SK-N-MC (cell line): ENCODE results near the gene GRID2.

ENCODE experiments used
- DNase-seq: peaks from one replicate; pipeline ENCODE4 v3.0.0-alpha.2; 2011; ENCODE audit warnings: low read depth, low spot score
- H3K27ac ChIP-seq: fragments of 200-600 bp; sonication (generic); 2 replicates; pipeline ENCODE4 v1.5.1; 2016; ENCODE audit warnings: mixed run types
- H3K36me3 ChIP-seq: fragments of 200-600 bp; sonication (generic); 2 replicates; pipeline ENCODE4 v1.6.1; 2017; ENCODE audit warnings: antibody characterized with exemption, low read length, mixed read lengths; ENCODE audit not compliant: insufficient read depth
- H3K4me3 ChIP-seq: fragments of 200-600 bp; sonication (generic); 2 replicates; pipeline ENCODE4 v1.5.1; 2016
- H3K9ac ChIP-seq: fragments of 200-600 bp; sonication (generic); 2 replicates; pipeline ENCODE4 v1.8.0; 2017; ENCODE audit warnings: mixed run types, mixed read lengths; ENCODE audit not compliant: insufficient read length
- H3K9me3 ChIP-seq: fragments of 200-600 bp; sonication (generic); 2 replicates; pipeline ENCODE4 v1.6.1; 2017; ENCODE audit warnings: low read depth, mild to moderate bottlenecking, antibody characterized with exemption, low read length, moderate library complexity, mixed read lengths
- EZH2 ChIP-seq: fragments of 200-600 bp; sonication (generic); IDR thresholded peaks from one replicate; pipeline ENCODE4 v1.6.1; 2017; ENCODE audit warnings: antibody characterized with exemption
- FOXP2 ChIP-seq: optimal IDR thresholded peaks from 2 replicates; pipeline ENCODE3; 2011; ENCODE audit warnings: mild to moderate bottlenecking, moderate library complexity; ENCODE audit not compliant: insufficient read depth; ENCODE audit errors: extremely low read length, control extremely low read depth
- POLR2AphosphoS5 ChIP-seq: IDR thresholded peaks from 2 replicates; pipeline ENCODE4 v1.6.1; 2012; ENCODE audit warnings: mild to moderate bottlenecking, low read depth, low read length, borderline replicate concordance

The GRID2 gene

GRCh38 chr4:93373893-93374860, 1070.4 kb downstream of the GRID2 start:
- DNase-seq, result no peak

GRCh38 chr4:93384241-93384640, 1080.5 kb downstream of the GRID2 start:
- DNase-seq, result no peak
- TF ChIP-seq FOXP2 (no peak), EZH2 (no peak), POLR2AphosphoS5 (no peak)

More at GRCh38 chr4:93373893-93374860, 1070.4 kb downstream of the GRID2 start:
- no peak overlapping the region for H3K27ac ChIP-seq
- no peaks in the 10 kb centered on the region for H3K36me3 ChIP-seq
- H3K4me3 ChIP-seq, result no peak overlapping the region
- H3K9ac ChIP-seq, result no peak overlapping the region
- no peaks in the 10 kb centered on the region for H3K9me3 ChIP-seq
- TF ChIP-seq POLR2AphosphoS5 (no peak), FOXP2 (no peak)

GRCh38 chr4:93384887-93385286, 1081.1 kb downstream of the GRID2 start:
- no peaks in the 10 kb centered on the region for H3K9me3 ChIP-seq
- TF ChIP-seq POLR2AphosphoS5, result no peak
- TF ChIP-seq EZH2, result no peak
- no peak for TF ChIP-seq FOXP2
- H3K27ac ChIP-seq, result no peak overlapping the region
- H3K4me3 ChIP-seq, result no peak overlapping the region
- H3K36me3 ChIP-seq, result no peaks in the 10 kb centered on the region
- DNase-seq, result no peak
- H3K9ac ChIP-seq, result no peak overlapping the region

More at GRCh38 chr4:93384241-93384640, 1080.5 kb downstream of the GRID2 start:
- H3K9ac ChIP-seq, result no peak overlapping the region
- no peak overlapping the region for H3K27ac ChIP-seq
- no peaks in the 10 kb centered on the region for H3K9me3 ChIP-seq
- no peak overlapping the region for H3K4me3 ChIP-seq
- H3K36me3 ChIP-seq, result no peaks in the 10 kb centered on the region

- H3K36me3 ChIP-seq, result no peaks in the 10 kb centered on the region
- no peak for DNase-seq
- TF ChIP-seq FOXP2 (no peak), POLR2AphosphoS5 (no peak), EZH2 (no peak)
Measured at GRCh38 chr4:93394545-93395081, 1090.8 kb downstream of the GRID2 start.

GRCh38 chr4:93396272-93396671, 1092.5 kb downstream of the GRID2 start:
- no peak overlapping the region for H3K27ac ChIP-seq
- DNase-seq, result no peak

More at GRCh38 chr4:93394545-93395081, 1090.8 kb downstream of the GRID2 start:
- Histone ChIP-seq H3K9ac (no peak overlapping the region), H3K27ac (no peak overlapping the region), H3K4me3 (no peak overlapping the region), H3K9me3 (no peaks in the 10 kb centered on the region)

GRCh38 chr4:93403571-93403970, 1099.8 kb downstream of the GRID2 start:
- DNase-seq, result no peak
- no peak overlapping the region for H3K27ac ChIP-seq
- TF ChIP-seq EZH2, result no peak
- TF ChIP-seq POLR2AphosphoS5, result no peak
- TF ChIP-seq FOXP2, result no peak
- no peaks in the 10 kb centered on the region for H3K36me3 ChIP-seq
- H3K9me3 ChIP-seq, result no peaks in the 10 kb centered on the region
- no peak overlapping the region for H3K4me3 ChIP-seq
- H3K9ac ChIP-seq, result no peak overlapping the region

More at GRCh38 chr4:93396272-93396671, 1092.5 kb downstream of the GRID2 start:
- Histone ChIP-seq H3K36me3 (no peaks in the 10 kb centered on the region), H3K9ac (no peak overlapping the region), H3K4me3 (no peak overlapping the region), H3K9me3 (no peaks in the 10 kb centered on the region)
- no peak for TF ChIP-seq POLR2AphosphoS5
- TF ChIP-seq EZH2, result no peak
- no peak for TF ChIP-seq FOXP2

- Histone ChIP-seq H3K9ac (no peak overlapping the region), H3K4me3 (no peak overlapping the region), H3K9me3 (no peaks in the 10 kb centered on the region), H3K36me3 (no peaks in the 10 kb centered on the region), H3K27ac (no peak overlapping the region)
- no peak for TF ChIP-seq POLR2AphosphoS5
- no peak for TF ChIP-seq EZH2
- TF ChIP-seq FOXP2, result no peak
- DNase-seq, result no peak
Measured at GRCh38 chr4:93407493-93408275, 1103.9 kb downstream of the GRID2 start.

GRCh38 chr4:93409035-93409434, 1105.3 kb downstream of the GRID2 start:
- H3K36me3 ChIP-seq, result no peaks in the 10 kb centered on the region
- no peaks in the 10 kb centered on the region for H3K9me3 ChIP-seq
- H3K4me3 ChIP-seq, result no peak overlapping the region
- H3K9ac ChIP-seq, result no peak overlapping the region
- DNase-seq, result no peak
- H3K27ac ChIP-seq, result no peak overlapping the region
- TF ChIP-seq FOXP2 (no peak), EZH2 (no peak), POLR2AphosphoS5 (no peak)
